ENCODE measurements around the gene ELOVL6.
A peak's percentile ranks its signal among the peaks of the same experiment; 100 is the strongest.
"Not testable (repeated sequence)": the region's sequence is repeated elsewhere in the genome, so short reads cannot be mapped to it uniquely, and the experiment has no call there.

Gene ELOVL6

DNA sequence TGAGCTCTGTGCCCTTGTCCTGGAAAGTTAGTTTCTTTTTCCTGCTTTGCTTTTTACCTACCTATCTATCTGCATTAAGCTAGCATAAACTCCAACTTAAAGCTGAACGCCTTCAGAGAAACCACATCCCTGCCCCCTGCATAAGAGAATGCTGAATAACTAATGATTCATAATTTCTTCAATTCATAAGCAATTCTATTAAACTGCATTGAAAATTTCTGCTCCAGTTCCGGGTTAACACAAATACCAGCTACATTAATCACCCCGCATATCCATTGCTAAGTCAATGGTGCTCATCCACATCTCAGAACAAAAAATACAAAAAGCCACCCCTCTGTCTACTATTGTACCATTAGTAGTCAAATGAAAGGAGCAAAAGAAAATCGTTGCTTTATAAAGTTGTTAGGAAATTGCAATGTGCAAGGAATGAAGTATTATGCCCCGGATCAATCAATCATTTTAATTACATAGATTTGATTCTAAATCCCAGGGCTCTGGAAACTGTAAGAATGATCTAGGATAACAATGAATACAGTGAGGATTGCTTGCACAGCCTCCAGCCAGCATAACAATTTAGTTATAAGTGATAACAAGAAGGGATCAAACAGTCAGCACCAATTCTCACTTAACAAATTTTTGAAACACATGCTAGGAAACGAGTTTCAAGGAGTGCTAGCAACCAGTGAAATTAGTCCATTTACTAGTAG is 106.8 kb downstream of the ELOVL6 start:
- TF ChIP-seq, protein P1, sequence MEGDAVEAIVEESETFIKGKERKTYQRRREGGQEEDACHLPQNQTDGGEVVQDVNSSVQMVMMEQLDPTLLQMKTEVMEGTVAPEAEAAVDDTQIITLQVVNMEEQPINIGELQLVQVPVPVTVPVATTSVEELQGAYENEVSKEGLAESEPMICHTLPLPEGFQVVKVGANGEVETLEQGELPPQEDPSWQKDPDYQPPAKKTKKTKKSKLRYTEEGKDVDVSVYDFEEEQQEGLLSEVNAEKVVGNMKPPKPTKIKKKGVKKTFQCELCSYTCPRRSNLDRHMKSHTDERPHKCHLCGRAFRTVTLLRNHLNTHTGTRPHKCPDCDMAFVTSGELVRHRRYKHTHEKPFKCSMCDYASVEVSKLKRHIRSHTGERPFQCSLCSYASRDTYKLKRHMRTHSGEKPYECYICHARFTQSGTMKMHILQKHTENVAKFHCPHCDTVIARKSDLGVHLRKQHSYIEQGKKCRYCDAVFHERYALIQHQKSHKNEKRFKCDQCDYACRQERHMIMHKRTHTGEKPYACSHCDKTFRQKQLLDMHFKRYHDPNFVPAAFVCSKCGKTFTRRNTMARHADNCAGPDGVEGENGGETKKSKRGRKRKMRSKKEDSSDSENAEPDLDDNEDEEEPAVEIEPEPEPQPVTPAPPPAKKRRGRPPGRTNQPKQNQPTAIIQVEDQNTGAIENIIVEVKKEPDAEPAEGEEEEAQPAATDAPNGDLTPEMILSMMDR (IDR thresholded peaks at IDR 0.05; ENCODE audit: control insufficient read depth, insufficient read depth, low read depth, low read length, missing control alignments) = no peak
- DNase-seq (ENCODE audit: low read depth) = peak; percentile 31
- H3K4me3 ChIP-seq (ENCODE audit: control insufficient read depth, low read depth, low read length) = no peak overlapping the region

DNA sequence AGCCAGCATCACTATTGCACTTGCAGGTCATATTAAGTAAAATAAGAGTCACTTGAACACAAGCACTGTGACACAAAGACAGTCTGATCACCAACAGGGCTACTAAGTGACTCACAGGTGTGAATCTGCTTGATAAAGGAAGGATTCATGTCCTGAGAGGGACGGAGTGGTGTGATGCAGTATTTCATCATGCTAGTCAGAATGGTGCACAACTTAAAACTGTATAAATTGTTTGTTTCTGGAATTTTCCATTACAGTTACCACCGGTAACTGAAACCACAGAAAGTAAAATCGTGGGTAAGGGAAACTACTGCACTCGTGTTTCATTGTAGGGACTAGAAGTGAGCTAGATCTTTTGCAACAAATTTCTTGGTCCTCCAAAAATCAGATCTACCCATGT is 109.7 kb downstream of the ELOVL6 start:
- peak; percentile 31 for DNase-seq (ENCODE audit: low read depth)
- TF ChIP-seq, protein P1 (IDR thresholded peaks at IDR 0.05; ENCODE audit: control insufficient read depth, insufficient read depth, low read depth, low read length, missing control alignments) = no peak
- no peak overlapping the region for H3K4me3 ChIP-seq (ENCODE audit: control insufficient read depth, low read depth, low read length)

GRCh38 chr4:110087070-110087708 is 111.2 kb downstream of the ELOVL6 start:
- peak; percentile 80 for DNase-seq (ENCODE audit: low read depth)
- TF ChIP-seq, protein P1 (IDR thresholded peaks at IDR 0.05; ENCODE audit: control insufficient read depth, insufficient read depth, low read depth, low read length, missing control alignments) = no peak
- no peak overlapping the region for H3K4me3 ChIP-seq (ENCODE audit: control insufficient read depth, low read depth, low read length)

GRCh38 chr4:110085131-110085530 is 113.3 kb downstream of the ELOVL6 start:
- H3K4me3 ChIP-seq (ENCODE audit: control insufficient read depth, low read depth, low read length) = no peak overlapping the region
- no peak for DNase-seq (ENCODE audit: low read depth)
- TF ChIP-seq, protein P1 (IDR thresholded peaks at IDR 0.05; ENCODE audit: control insufficient read depth, insufficient read depth, low read depth, low read length, missing control alignments) = no peak

- H3K4me3 ChIP-seq (ENCODE audit: control insufficient read depth, low read depth, low read length) = no peak overlapping the region
- no peak for DNase-seq (ENCODE audit: low read depth)
- TF ChIP-seq, protein P1 (IDR thresholded peaks at IDR 0.05; ENCODE audit: control insufficient read depth, insufficient read depth, low read depth, low read length, missing control alignments) = no peak
Observed at GRCh38 chr4:110084154-110084553, 114.3 kb downstream of the ELOVL6 start.

DNA sequence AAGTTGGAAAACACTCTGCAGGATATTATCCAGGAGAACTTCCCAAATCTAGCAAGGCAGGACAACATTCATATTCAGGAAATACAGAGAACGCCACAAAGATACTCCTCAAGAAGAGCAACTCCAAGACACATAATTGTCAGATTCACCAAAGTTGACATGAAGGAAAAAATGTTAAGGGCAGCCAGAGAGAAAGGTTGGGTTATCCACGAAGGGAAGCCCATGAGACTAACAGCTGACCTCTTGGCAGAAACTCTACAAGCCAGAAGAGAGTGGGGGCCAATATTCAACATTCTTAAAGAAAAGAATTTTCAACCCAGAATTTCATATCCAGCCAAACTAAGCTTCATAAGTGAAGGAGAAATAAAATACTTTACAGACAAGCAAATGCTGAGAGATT is 120.3 kb downstream of the ELOVL6 start:
- DNase-seq (ENCODE audit: low read depth); H3K4me3 ChIP-seq (ENCODE audit: control insufficient read depth, low read depth, low read length): not testable (repeated sequence)

- not testable (repeated sequence) for DNase-seq (ENCODE audit: low read depth); H3K4me3 ChIP-seq (ENCODE audit: control insufficient read depth, low read depth, low read length)
Observed at GRCh38 chr4:110076828-110077227, 121.6 kb downstream of the ELOVL6 start.
